NB4 (cell line): ENCODE measurements around the gene ME2.

Experiments
- MAX ChIP-seq: IDR thresholded peaks from 2 replicates; pipeline ENCODE4 v1.6.1; 2011; ENCODE audit warnings: low read depth, low read length
- MYC ChIP-seq: IDR thresholded peaks from 2 replicates; pipeline ENCODE4 v1.6.1; 2011; ENCODE audit warnings: low read depth, low read length
- POLR2A ChIP-seq: IDR thresholded peaks from 2 replicates; pipeline ENCODE4 v1.6.1; 2011; ENCODE audit warnings: mild to moderate bottlenecking; ENCODE audit not compliant: insufficient read length; ENCODE audit errors: extremely low read depth
- TF ChIP-seq, protein P1 (sequence below): IDR thresholded peaks from one replicate; pipeline ENCODE4 v1.5.1; 2012; ENCODE audit warnings: low read depth, low read length

DNA sequence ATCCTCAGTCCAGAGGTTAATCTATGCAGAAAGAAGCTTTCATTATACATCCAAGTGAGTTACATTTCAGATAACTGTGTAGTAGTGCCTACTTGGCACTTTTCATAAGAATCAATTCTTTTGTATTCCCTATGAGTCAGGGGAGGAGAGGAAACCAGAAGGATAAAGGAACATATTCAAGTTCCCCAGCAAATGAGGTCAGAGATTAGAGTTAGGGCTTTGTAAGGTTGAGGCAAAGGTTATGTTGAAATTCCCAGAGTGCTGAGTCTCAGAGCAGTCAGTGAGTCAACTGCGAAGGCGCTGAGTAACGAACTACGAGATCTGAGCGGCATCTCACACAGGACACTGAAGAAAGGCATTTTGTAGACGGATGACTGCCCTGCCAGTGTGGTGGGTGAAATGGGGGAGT lies 25.1 kb upstream of the ME2 start:
- TF ChIP-seq, protein P1, sequence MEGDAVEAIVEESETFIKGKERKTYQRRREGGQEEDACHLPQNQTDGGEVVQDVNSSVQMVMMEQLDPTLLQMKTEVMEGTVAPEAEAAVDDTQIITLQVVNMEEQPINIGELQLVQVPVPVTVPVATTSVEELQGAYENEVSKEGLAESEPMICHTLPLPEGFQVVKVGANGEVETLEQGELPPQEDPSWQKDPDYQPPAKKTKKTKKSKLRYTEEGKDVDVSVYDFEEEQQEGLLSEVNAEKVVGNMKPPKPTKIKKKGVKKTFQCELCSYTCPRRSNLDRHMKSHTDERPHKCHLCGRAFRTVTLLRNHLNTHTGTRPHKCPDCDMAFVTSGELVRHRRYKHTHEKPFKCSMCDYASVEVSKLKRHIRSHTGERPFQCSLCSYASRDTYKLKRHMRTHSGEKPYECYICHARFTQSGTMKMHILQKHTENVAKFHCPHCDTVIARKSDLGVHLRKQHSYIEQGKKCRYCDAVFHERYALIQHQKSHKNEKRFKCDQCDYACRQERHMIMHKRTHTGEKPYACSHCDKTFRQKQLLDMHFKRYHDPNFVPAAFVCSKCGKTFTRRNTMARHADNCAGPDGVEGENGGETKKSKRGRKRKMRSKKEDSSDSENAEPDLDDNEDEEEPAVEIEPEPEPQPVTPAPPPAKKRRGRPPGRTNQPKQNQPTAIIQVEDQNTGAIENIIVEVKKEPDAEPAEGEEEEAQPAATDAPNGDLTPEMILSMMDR, result no peak
- no peak for TF ChIP-seq POLR2A
- TF ChIP-seq MAX, result no peak
- TF ChIP-seq MYC, result no peak
